NCI-H774 (cell line): ENCODE data around the gene GABRD.
"Not testable (repeated sequence)": the region's sequence is repeated elsewhere in the genome, so short reads cannot be mapped to it uniquely, and the experiment has no call there.

Experiments used
- DNase-seq: peaks from one replicate; lab custom pipeline; 2025; lab: John Stamatoyannopoulos, UW

GABRD gene

GRCh38 chr1:2019172-2019543 lies at the start of gene GABRD:
GABRD (plus strand) TSS chr1:2019345; CDS start chr1:2019424, 79 bp downstream.
- DNase-seq: no peak

- DNase-seq: no peak
These were observed 49.6 kb upstream of the GABRD start for GRCh38 chr1:1969505-1969900.

GRCh38 chr1:1969953-1970716 lies 49.0 kb upstream of the GABRD start:
- no peak for DNase-seq

- no peak for DNase-seq
These were observed 48.1 kb upstream of the GABRD start for GRCh38 chr1:1971017-1971416.

- no peak for DNase-seq
These were observed 47.5 kb upstream of the GABRD start for GRCh38 chr1:1971688-1972087.

- DNase-seq: no peak
These were observed 46.0 kb upstream of the GABRD start for GRCh38 chr1:1972976-1973715.

- DNase-seq: no peak
These were observed 45.2 kb upstream of the GABRD start for GRCh38 chr1:1973716-1974642.

- DNase-seq: no peak
These were observed 44.3 kb upstream of the GABRD start for GRCh38 chr1:1974834-1975233.

GRCh38 chr1:1975535-1975934 lies 43.6 kb upstream of the GABRD start:
- DNase-seq: no peak

- DNase-seq: no peak
These were observed 43.1 kb upstream of the GABRD start for GRCh38 chr1:1976031-1976430.

GRCh38 chr1:1978108-1978507 lies 41.0 kb upstream of the GABRD start:
- DNase-seq: no peak

- not testable (repeated sequence) for DNase-seq
These were observed 40.3 kb upstream of the GABRD start for GRCh38 chr1:1978690-1979481.

GRCh38 chr1:1979482-1980165 lies 39.5 kb upstream of the GABRD start:
- DNase-seq: no peak

- no peak for DNase-seq
These were observed 38.5 kb upstream of the GABRD start for GRCh38 chr1:1980467-1981141.

GRCh38 chr1:1981142-1981500 lies 38.0 kb upstream of the GABRD start:
- DNase-seq: no peak

- not testable (repeated sequence) for DNase-seq
These were observed 37.4 kb upstream of the GABRD start for GRCh38 chr1:1981631-1982327.

- no peak for DNase-seq
These were observed 36.5 kb upstream of the GABRD start for GRCh38 chr1:1982379-1983232.

GRCh38 chr1:1984560-1985070 lies 34.5 kb upstream of the GABRD start:
- DNase-seq: no peak
